MM.1S (cell line): ENCODE data around the gene PMPCA.

Experiments used
- EZH2 ChIP-seq: fragments of 300-600 bp; sonication (generic); optimal IDR thresholded peaks from 2 replicates; pipeline ENCODE3; 2017; ENCODE audit warnings: low read depth, mild to moderate bottlenecking, antibody characterized with exemption, low read length, mixed read lengths
- EZH2phosphoT487 ChIP-seq: fragments of 300-600 bp; sonication (generic); IDR thresholded peaks from 2 replicates; pipeline ENCODE4 v1.6.1; 2018; ENCODE audit warnings: antibody characterized with exemption, low read length
- TF ChIP-seq, protein P1 (sequence below): fragments of 300-600 bp; sonication (generic); IDR thresholded peaks from 2 replicates; pipeline ENCODE4 v1.5.1; 2016; ENCODE audit warnings: antibody characterized with exemption, low read length, mixed read lengths

DNA sequence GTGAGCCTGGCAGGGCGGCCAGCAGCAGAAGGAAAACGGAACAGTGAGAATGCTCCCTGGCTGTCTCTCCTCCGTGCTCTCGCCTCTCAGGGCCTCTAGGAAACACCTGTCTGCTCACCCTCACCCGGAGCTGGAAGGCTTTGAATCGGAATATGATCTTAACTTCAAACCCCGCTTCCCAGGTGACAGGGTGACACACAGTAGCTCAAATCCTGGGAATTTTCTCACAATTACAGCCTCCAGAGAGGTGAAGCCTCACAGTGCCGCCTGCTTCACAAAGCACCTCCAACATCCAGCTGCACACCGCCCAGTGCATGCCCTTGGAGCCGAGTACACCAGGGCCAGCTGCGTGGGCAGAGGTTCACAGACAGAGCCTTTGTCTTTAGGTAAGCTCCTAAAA is 59.9 kb downstream of the PMPCA start:
- TF ChIP-seq EZH2phosphoT487: no peak
- TF ChIP-seq, protein P1, sequence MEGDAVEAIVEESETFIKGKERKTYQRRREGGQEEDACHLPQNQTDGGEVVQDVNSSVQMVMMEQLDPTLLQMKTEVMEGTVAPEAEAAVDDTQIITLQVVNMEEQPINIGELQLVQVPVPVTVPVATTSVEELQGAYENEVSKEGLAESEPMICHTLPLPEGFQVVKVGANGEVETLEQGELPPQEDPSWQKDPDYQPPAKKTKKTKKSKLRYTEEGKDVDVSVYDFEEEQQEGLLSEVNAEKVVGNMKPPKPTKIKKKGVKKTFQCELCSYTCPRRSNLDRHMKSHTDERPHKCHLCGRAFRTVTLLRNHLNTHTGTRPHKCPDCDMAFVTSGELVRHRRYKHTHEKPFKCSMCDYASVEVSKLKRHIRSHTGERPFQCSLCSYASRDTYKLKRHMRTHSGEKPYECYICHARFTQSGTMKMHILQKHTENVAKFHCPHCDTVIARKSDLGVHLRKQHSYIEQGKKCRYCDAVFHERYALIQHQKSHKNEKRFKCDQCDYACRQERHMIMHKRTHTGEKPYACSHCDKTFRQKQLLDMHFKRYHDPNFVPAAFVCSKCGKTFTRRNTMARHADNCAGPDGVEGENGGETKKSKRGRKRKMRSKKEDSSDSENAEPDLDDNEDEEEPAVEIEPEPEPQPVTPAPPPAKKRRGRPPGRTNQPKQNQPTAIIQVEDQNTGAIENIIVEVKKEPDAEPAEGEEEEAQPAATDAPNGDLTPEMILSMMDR: no peak
- no peak for TF ChIP-seq EZH2
